GM19239 (cell line): Measurements from ENCODE around the gene CCR5AS.
"Not testable (repeated sequence)": the region's sequence is repeated elsewhere in the genome, so short reads cannot be mapped to it uniquely, and the experiment has no call there.

Experiments used
- DNase-seq: peaks from one replicate; pipeline ENCODE4 v3.0.0; 2011; ENCODE audit warnings: low spot score; ENCODE audit not compliant: insufficient read length
- FAIRE-seq: peaks from 2 replicates; lab custom pipeline; 2011; peaks lifted over from hg19 to GRCh38; lab: Jason Lieb, UNC

CCR5AS gene

DNA sequence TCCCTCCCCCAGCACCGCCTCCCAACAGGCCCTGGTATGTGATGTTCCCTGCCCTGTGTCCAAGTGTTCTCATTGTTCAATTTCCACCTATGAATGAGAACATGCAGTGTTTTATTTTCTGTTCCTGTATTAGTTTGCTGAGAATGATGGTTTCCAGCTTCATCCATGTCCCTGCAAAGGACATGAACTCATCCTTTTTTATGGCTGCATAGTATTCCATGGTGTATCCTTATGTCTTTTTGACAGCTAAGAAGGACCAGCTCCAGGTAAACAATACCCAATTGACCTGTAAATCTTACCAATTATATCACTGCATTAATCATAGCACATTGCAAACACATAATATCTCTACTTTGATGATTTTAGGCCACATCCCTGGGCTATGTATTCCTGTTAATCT lies 24.0 kb upstream of the CCR5AS start:
- not testable (repeated sequence) for FAIRE-seq, DNase-seq

DNA sequence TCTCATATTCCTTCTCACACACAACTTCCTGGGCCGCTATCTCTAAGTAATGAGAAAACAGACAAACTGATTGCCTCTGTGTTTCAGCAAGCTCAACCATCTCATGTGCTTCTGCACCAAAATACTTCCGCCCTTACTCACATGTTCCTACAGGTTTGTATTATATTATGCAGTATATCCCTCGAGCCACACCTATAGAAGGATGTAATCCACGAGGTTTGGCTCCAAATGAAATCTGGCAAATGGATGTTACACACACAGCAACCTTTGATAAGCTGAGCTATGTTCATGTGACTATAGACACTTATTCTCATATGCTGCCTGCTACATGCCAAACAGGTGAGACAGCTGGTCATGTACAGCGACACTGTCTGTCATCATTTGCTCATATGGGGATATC lies 22.8 kb upstream of the CCR5AS start:
- DNase-seq (no peak), FAIRE-seq (no peak)

DNA sequence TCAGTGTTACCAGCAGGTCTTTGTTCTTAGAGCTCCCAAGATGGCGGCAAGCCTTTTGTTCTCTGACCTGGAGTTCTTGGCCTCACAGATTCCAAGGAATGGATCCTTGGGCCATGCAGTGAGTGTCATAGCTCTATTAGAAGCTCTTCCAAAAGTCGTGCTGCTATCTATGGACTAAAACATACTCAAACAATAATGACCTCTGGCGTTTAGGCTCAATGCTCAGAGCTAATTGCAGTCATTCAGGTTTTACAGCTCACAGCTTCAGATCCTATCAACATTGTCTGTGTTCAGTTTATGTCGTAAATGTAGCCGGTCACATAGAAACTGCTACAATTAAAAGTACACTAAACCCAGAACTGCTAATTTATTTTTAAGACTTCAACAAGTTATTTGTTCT lies 22.4 kb upstream of the CCR5AS start:
- FAIRE-seq (no peak), DNase-seq (no peak)

DNA sequence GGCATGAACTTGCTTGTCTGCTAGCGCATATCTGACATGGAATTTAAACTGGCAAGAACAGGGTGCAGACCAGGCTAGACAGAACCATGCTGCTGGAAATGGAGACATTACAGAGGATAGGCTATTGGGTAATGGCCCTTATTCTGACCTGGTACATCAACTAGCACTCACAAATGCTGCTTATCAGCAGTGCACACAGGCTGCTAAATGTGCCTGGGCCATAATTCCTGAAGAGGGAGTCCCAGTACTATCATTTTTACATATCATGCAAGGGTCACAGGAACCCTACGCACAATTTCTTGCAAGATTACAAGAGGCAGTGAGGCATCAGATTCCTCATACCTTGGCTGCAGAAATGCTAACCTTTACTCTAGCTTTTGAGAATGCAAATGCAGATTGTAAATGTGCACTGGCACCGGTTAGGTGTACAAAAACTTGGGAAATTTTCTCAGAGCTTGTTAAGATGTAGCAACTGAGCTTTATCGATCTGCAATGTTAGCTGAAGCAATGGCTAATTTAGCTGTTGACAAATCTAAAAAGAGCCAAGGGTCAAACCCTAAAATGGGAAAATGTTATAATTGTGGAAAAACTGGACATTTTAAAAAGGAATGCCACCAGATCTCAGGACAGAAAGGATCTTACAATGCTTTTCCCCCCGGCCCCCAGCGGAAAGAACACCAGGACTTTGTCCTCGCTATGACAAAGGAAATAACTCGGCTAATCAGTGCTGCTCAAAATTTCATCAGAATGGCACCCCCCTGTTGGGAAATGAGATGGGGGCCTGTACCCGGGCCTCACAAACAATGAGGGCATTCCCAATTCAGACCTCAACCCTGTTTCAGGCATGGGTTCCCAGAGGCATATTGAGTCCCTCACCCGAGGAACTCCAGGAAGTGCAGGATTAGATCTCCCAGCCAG lies 21.3 kb upstream of the CCR5AS start:
- FAIRE-seq = no peak
- no peak for DNase-seq

DNA sequence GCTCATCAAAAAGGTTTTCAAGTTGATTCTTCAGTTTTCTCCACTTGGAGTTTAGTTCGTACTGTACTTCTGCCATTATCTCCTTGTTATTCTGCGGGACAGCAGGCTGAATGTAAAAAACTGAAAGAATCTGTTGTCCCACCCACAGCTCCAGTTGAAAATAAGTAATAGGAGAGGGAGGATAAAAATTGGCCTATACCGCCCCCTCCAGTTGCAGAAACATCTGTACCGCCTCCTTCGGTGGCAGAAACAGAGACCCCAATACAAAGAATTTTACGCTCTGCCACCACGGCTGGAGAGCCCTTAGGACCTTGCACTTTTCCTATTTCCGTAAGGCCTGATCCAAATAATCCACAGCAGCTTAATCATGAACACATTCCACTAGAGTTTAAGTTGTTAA lies 20.5 kb upstream of the CCR5AS start:
- DNase-seq, FAIRE-seq: not testable (repeated sequence)

DNA sequence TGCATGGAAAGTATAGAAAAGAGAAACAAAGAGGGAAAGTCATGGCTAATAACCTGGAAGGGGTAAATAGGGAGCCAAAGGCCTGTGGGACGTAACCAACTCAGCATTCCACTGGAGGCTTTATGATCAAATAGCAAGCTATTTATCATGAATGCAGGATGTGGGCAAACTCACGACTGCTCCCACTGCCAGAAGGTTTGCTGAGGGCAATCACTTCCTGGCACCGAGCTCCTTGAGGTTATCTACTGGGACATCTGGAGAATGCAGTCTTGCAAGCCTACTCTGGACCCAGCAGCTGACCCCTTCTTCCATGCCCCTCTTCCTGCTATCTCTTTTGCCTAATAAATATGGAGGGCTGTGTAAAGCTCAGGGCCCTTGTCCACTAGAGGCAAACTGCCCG lies 19.6 kb upstream of the CCR5AS start:
- FAIRE-seq, DNase-seq: not testable (repeated sequence)

DNA sequence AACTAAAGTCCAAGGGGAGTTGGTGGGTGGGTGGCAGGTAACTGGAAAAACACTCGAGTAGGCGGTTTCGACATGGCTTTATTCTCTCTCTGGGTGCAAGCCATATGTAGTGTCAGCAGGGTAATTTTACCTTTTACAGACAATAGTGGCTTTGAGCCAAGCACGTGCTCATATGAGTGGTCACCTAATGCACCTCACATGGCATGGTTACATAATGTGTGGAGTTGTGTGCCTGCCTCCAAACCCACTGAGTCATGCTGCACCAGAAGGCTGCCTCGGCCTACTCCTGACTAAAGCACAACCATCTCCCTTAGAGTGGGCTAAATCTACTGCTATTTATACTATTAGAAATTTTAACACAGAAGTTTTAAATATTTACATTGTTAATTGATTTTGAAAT lies 16.7 kb upstream of the CCR5AS start:
- no peak for DNase-seq
- no peak for FAIRE-seq

DNA sequence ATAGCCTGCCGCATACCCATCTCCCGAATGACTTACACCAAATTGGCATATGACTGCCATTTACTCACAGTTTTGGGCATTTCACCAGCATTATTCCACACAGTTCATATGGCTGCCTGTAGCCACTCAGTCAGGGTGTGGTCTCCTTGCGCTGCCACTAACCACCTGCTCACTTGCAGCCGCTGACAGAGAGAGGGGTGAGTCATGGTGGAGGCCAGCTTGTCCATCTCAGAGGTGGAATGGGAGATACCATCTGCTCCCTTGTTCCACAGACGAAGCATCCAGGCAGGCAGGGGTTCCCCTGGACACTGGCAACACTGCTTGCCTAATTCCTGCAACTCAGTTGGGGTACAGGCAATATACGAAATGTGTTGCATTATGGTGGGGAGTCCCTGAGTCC lies 15.8 kb upstream of the CCR5AS start:
- FAIRE-seq = no peak
- no peak for DNase-seq

DNA sequence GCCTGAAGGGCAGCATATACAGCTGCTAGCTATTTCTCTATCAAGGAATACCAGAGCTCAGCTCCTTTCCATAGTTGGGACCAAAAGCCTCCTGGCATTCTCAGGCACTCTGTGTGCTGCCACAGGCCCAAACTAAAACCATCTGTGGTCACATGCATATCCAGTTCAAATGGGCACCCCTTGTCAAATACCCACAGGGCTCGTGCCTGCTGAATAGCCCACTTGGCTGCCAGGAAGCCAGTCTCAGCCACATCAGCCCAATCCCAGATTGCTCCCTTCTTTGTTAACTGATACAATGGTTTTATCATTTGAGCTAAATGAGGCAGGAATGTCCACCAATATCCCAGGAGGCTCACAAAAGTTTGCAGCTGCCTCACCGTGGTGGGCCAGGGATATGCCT lies 14.1 kb upstream of the CCR5AS start:
- DNase-seq = no peak

DNA sequence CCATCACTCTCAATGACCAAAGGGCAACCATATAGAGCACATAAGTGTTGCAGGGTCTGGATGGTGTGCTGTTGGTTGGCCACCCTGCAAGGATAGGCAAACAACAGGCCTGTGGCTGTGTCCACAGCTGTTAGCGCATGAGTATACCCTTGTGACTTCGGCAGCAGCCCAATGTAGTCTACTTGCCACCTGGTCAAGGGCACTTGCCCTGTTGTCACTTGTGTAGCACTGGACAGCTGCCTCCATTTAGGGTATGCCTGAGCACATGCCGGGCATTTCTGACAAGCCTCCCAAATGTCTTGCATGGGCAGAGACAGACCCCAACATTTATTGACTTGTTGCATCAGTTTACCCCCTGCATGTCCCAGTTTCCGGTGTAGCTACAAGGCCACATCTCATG lies 12.9 kb upstream of the CCR5AS start:
- FAIRE-seq = no peak
- DNase-seq = no peak

More for the DNA sequence above, 14.1 kb upstream of the CCR5AS start:
- FAIRE-seq = no peak

DNA sequence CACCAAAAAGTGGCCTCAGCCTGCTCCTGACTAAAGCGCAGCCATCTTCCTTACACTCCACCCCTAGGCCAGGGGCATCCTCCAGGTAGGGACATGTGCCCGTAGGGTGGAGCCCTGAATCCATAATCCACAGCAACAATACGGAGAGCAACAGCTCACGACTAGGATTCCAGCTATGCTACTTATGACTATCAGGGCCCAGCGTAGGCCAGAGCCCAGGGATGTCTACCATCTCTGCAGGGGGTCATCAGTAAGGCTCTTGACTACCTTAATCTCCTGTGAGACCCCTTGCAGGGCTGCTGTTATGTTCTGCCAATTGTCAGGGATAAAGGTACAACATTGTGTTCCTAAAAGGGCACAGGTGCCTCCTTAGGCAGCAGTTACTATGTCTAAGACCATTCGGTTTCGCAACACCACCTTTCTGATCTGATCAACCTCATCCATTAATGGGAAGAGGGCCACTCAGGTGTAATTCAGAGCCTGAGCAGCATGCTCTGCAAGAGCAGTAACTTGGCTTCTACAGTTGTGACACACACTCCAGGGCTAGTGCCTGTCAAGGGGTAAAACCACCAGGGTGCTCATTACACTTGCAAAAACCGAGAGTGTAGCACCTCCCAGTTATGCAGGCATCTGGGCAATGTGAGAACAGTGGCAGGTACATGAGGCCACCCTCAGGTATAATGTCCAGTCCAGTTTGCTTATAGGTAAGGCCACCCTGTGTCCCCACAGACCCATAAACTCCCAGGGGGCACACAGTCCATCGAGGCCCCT lies 11.2 kb upstream of the CCR5AS start:
- DNase-seq (no peak), FAIRE-seq (no peak)

DNA sequence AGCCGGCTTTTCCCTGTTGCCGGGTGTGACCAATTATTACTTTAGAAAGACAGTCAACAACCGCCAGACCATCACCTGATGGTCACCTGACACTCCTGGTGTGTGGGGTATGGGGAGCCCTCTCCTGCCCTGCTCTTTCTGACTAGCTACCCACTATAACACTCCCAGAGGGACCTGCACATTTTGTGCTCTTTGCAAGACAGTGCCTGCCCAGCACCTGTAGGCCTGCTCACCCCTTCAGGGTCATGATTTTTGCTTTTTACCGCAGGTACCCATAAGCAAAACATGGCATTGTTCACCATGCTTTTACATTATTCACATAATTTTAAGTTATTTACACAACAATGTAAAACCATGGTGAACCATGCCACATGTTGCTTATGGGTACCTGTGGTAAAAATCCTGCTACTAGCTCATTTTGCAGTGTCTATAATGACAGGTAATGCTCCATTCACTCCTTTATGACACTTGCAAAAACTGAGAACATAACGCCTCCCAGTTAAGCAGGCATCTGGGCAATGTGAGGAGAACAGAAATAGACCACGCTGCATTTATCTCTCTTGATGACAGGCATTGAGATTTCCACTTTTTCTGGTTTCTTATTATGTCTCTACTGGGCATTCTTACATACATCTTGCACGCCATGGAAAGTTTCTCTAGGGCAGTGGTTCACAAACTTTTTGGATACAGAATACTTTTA lies 10.1 kb upstream of the CCR5AS start:
- FAIRE-seq (no peak), DNase-seq (no peak)

DNA sequence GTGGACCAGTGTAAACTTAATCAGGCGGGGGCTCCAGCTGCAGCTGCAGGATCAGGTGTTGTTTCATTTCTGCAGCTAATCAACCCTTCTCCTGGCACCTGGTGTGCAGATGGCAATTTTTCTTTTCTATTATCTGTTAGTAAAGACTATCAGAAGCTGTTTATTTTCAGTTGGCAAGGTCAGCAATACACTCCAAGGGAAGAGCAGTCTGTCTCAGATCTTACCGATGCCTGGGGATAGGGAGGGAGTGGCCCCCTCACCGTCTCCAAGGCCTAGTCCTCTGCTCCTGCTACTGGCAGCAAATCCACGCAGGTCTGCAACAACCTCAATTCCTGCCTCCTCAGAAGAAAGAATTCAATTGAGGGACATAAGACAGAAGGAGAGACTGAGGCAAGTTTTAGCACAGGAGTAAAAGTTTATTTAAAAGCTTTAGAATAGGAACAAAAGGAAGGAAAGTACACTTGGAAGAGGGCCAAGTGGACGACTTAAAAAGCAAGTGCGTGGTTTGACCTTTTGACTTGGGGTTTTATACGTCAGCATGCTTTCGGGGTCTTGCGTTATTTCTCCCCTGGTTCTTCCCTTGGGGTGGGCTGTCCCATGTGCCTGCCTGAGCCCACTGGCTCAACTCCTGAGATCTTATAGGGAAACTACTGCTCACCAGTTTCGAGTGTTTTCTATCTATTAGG lies 9.4 kb upstream of the CCR5AS start:
- DNase-seq = no peak

DNA sequence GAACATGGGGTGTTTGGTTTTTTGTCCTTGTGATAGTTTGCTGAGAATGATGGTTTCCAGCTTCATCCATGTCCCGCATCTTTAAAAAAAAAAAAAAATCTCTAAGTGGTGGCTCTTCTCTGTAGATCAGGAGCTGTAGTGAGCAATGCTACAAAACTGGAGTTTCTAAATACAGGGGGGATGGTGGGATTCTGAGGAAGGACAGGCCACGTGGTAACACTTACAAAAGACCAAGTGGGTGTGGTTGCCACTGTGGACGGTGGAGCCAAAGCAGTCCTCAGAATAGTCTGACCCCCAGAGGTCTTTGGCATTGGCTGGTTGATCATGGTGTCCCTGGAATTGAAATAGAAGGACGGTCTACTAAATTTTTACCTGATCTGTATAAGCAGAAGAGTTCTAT lies 7.9 kb upstream of the CCR5AS start:
- FAIRE-seq = no peak
- no peak for DNase-seq

More for the DNA sequence above, 9.4 kb upstream of the CCR5AS start:
- no peak for FAIRE-seq

DNA sequence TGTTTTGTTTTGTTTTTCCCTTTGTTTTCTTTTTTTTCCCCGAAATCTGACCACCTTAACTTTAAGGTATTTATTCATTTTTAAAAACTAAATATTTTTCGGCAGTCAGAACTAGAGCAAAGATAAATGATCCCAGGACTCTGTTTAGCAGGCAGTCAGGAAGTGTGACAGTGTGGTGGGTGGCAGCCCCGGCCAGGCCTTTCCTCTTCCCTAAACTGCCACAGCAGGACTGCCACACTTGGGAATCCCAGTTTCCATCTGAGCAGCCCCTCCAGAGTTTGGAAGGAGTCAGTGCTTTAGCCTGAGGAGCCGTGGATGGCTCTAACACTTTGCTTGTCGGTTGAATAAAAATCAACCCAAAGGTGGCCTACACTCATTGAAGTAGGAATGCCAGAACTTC lies 7.1 kb upstream of the CCR5AS start:
- DNase-seq (no peak), FAIRE-seq (no peak)

DNA sequence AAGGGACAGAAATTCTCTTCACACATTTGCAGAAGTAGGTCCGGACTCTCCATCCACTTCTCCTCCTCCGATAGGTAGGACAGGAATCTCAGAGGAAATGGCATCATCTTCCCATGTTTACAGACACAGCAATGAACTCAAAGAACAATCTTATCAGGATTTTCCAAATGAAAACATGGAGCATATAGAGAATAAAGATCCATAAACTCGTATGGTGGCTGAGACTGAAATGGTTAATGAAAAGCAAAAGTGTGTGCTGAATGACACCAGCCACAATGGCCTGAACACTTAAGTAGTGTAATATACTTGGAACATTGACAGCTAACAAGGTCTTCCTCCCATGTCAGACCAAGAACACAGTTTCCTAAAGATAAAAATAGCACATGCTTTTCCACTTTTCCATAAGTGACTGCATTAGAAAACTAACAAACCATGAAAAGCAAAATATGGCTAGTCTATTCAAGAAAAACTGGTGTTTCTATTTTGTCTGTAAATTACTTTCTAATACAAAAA lies 6.0 kb upstream of the CCR5AS start:
- no peak for FAIRE-seq
- no peak for DNase-seq

DNA sequence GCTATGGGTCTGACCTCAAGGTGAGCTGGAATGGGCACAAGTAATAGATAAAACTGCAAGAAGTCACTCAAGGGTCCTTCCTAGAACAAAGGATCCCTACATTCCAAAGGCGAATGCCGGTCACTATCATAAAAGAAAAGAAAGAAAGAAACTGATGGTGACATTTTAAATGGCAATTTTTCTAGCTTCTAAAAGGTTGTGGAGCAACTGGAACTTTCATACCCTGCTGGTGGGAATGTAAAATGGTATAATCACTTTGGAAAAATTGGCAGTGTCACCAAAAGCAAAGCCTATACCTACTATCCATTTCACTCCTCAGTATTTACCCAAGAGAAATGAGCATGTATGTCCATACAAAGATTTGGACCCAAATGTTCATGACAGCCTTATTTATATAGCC lies 4.4 kb upstream of the CCR5AS start:
- DNase-seq (no peak), FAIRE-seq (no peak)

DNA sequence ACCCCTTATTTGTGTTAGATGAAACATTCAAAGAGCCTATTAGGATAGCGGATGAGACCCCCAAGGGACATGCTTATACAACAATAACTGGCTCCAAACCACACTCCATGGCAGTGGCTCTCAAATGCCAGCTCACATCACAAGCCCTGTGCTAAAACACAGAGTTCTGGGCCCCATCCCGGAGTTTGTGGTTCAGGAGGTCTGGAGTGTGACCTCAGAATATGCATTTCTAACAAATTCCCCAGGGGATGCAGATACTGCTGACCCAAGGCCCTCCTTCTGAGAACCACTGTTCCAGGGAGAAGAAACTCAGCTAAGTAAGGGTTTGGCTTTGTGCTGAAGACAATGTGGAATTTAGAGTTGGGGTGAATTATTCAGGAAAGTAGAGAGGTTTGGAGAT lies 3.8 kb upstream of the CCR5AS start:
- DNase-seq (no peak), FAIRE-seq (no peak)

DNA sequence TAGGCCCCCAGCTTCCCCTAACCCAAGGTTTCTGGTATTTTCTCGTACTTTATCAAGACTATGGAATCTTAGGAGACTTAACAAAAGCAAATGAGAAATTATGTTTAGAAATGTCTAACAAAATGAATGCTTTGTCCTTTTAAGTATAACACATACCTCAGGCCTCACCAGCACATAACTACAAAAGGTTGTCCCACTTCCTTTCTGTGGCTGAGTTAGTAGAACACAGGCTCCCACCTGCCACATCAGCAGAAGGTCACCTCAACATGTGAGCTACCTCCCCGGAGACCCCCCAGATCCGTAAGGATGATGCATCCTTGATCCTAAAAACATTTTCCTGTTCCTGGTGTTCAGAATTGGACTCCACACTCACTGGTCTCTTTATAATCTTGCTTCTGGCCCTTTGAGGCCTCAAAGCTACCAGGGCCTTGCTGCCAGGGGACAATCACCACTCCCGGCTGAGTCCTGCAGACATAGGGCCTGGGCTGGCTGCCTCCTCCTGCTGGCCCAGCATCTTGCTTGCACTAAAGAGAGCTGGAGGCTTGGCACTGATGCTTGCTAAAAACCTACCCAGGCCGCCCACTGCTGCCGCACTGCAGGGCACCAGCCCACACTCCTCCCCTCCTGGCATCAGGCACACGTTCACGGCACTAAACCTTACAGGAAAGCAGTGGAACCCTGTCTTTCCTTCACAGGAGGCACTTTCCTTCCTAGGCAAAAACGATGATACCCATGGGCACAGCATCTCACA lies 3.0 kb upstream of the CCR5AS start:
- DNase-seq (no peak), FAIRE-seq (no peak)
